Sigmoid colon (tissue), 4 donors: ENCODE measurements around the gene GDPGP1.

Experiments
- CTCF ChIP-seq, 4 experiments: fragments of 450-650 bp in 3 of 4; fragments of 200-600 bp in 1 of 4; IDR thresholded peaks; one replicate each; pipeline ENCODE4 v1.5.1; 2016 to 2019; ENCODE audit warnings: antibody characterized with exemption in 4 of 4, mild to moderate bottlenecking in 3 of 4, moderate library complexity in 2 of 4
- EP300 ChIP-seq, 4 donors: sonication (generic); formaldehyde crosslinking; IDR thresholded peaks; one replicate each; pipeline ENCODE4 v1.6.1; 2017; ENCODE audit warnings: antibody characterized with exemption in 4 of 4
- POLR2AphosphoS5 ChIP-seq, 4 donors: sonication (generic); formaldehyde crosslinking; IDR thresholded peaks; one replicate each; pipeline ENCODE4 v1.6.1; 2017; ENCODE audit warnings: antibody characterized with exemption in 4 of 4

DNA sequence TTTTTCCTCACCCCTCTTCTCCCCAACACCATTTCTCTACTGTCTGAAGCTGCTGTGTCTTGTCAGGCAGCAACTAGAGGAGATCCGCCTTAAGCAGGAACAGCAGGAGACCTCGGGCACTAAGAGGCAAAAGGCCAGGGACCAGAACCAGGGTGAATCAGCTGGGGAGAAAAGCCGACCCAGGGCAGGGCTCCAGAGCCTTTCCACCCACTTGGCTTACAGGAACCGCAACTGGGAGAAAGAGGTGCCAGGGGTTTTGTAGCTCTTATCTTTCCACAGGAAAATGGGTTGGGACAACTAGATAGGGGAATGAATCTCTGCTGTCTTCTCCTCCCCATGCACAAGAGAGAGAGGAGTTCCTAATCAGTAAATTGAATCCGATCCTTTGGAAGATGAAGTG, 28.4 kb downstream of the GDPGP1 start:
- TF ChIP-seq CTCF (IDR thresholded peaks at IDR 0.05): no peak
- TF ChIP-seq POLR2AphosphoS5 (IDR thresholded peaks at IDR 0.05): no peak
- TF ChIP-seq EP300 (IDR thresholded peaks at IDR 0.05): no peak
